Keratinocyte (primary cell): Measurements from ENCODE around the gene STAT3. TPM values are rescaled to one million over a fixed set of nuclear protein-coding genes. Genes with fewer than 3 reads are reported as not detected.

ENCODE experiments used
- DNase-seq: peaks from one replicate; pipeline ENCODE4 v3.0.0-alpha.2; 2011; ENCODE audit warnings: low read depth, missing footprints, low spot score
- FAIRE-seq: peaks from 2 replicates; lab custom pipeline; 2011; peaks lifted over from hg19 to GRCh38; lab: Jason Lieb, UNC
- H2AFZ ChIP-seq: 2 replicates; pipeline ENCODE4 v1.6.0; 2012; ENCODE audit warnings: low read length, control low read depth, inconsistent platforms; ENCODE audit not compliant: control insufficient read depth
- H3K27ac ChIP-seq: 2 replicates; pipeline ENCODE4 v1.5.1; 2011; ENCODE audit warnings: low read length; ENCODE audit not compliant: control insufficient read depth, insufficient read depth
- H3K27me3 ChIP-seq: 3 replicates; pipeline ENCODE4 v1.6.0; 2011; ENCODE audit warnings: low read length; ENCODE audit not compliant: control insufficient read depth, insufficient read depth; ENCODE audit errors: extremely low read depth
- H3K36me3 ChIP-seq, 2 experiments: 2 replicates in 1 of 2; 3 replicates in 1 of 2; pipeline ENCODE4 v1.5.1; 2011; ENCODE audit warnings: low read length in 2 of 2, mild to moderate bottlenecking in 1 of 2; ENCODE audit not compliant: control insufficient read depth in 2 of 2, insufficient read depth in 2 of 2; ENCODE audit errors: extremely low read depth in 1 of 2
- H3K4me1 ChIP-seq: 3 replicates; pipeline ENCODE4 v1.5.1; 2011; ENCODE audit warnings: low read length; ENCODE audit not compliant: control insufficient read depth, insufficient read depth; ENCODE audit errors: extremely low read depth
- H3K4me2 ChIP-seq: 3 replicates; pipeline ENCODE4 v1.6.0; 2011; ENCODE audit warnings: low read depth, low read length; ENCODE audit not compliant: control insufficient read depth, insufficient read depth; ENCODE audit errors: extremely low read depth
- H3K4me3 ChIP-seq, 3 experiments: fragments of 200-600 bp in 1 of 3; sonication (generic) in 1 of 3; 2 replicates in 2 of 3; 3 replicates in 1 of 3; pipeline ENCODE4 v1.5.1; 2011 to 2016; ENCODE audit warnings: low read length in 3 of 3, mild to moderate bottlenecking in 3 of 3, control low read depth in 2 of 3, inconsistent platforms in 1 of 3, low read depth in 1 of 3, mixed read lengths in 1 of 3, mixed run types in 1 of 3, moderate library complexity in 1 of 3; ENCODE audit not compliant: control insufficient read depth in 2 of 3, insufficient read depth in 2 of 3; ENCODE audit errors: extremely low read depth in 1 of 3
- H3K79me2 ChIP-seq: 2 replicates; pipeline ENCODE4 v1.6.0; 2012; ENCODE audit warnings: low read length; ENCODE audit not compliant: control insufficient read depth, insufficient read depth
- H3K9ac ChIP-seq: 3 replicates; pipeline ENCODE4 v1.6.0; 2011; ENCODE audit warnings: low read length; ENCODE audit not compliant: control insufficient read depth, insufficient read depth; ENCODE audit errors: extremely low read depth
- H3K9me1 ChIP-seq: 3 replicates; pipeline ENCODE4 v1.6.0; 2011; ENCODE audit warnings: low read length; ENCODE audit not compliant: control insufficient read depth, insufficient read depth; ENCODE audit errors: extremely low read depth
- H3K9me3 ChIP-seq: 2 replicates; pipeline ENCODE4 v1.5.1; 2012; ENCODE audit warnings: low read depth, low read length; ENCODE audit not compliant: control insufficient read depth
- H4K20me1 ChIP-seq: 3 replicates; pipeline ENCODE4 v1.6.0; 2011; ENCODE audit warnings: low read length; ENCODE audit not compliant: control insufficient read depth, insufficient read depth; ENCODE audit errors: extremely low read depth
- EZH2 ChIP-seq: IDR thresholded peaks from one replicate; pipeline ENCODE4 v1.6.1; 2012; ENCODE audit warnings: inconsistent platforms, mild to moderate bottlenecking, low read length, moderate library complexity
- dilution Hi-C: fragments of 300-500 bp; cut with MboI; formaldehyde crosslinking; loops from one replicate; pipeline ENCODE4 v1.7.0; 2020; ENCODE audit warnings: low sequenced_read_pairs; ENCODE audit not compliant: extremely low pct_ligation_motif_present
- polyA plus RNA-seq, 5 experiments: library from polyadenylated mRNA; depleted of rRNA in 3 of 5; stranded (reverse) in 3 of 5; stranded (forward) in 1 of 5; unstranded in 1 of 5; fragments of >200 nt; gene quantifications; 1 replicate in 1 of 5; 2 replicates in 3 of 5; 3 replicates in 1 of 5; pipeline versions ENCODE4 v1.2.1 to v1.2.3, GENCODE V29; 2011 to 2012; ENCODE audit warnings: missing spikeins in 2 of 5, low read depth in 1 of 5, low replicate concordance in 1 of 5
- TF ChIP-seq, protein P1 (sequence below), 3 experiments: IDR thresholded peaks in 1 of 3; conservative IDR thresholded peaks in 1 of 3; optimal IDR thresholded peaks in 1 of 3; 2 replicates in 2 of 3; 3 replicates in 1 of 3; pipeline versions ENCODE3 to v1.5.1; 2011; ENCODE audit warnings: low read length in 3 of 3, mild to moderate bottlenecking in 3 of 3, moderate library complexity in 2 of 3, control low read depth in 1 of 3, inconsistent platforms in 1 of 3; ENCODE audit not compliant: insufficient read depth in 2 of 3; ENCODE audit errors: extremely low read depth in 1 of 3

STAT3 gene
- polyA plus RNA-seq, 1 donor (not counting 4 experiments of a cell fraction or from before 2014, with no cell fraction given): 37.4 TPM

DNA sequence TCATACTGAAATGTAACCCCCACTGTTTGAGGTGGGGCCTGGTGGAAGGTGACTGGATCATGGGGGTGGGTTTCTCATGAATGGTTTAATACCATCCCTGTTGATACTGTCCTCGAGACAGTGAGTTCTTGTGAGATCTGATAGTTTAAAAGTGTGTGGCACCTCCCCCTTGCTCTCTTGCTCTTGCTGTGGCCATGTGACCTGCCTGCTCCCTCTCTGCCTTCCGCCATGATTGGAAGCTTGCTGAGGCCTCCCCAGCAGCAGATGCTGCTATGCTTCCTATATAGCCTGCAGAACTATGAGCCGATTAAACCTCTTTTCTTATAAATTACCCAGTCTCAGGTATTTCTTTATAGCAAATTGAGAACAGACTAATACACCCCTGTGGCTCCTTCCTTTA, 40.6 kb downstream of the STAT3 start:
- peaks cover 21% of the 10 kb centered on the region for H3K79me2 ChIP-seq
- H3K4me1 ChIP-seq: peaks cover 26% of the 10 kb centered on the region
- peak overlapping the region; percentile 2 for H3K4me2 ChIP-seq
- H3K27ac ChIP-seq: peak overlapping the region; percentile 29
- peaks cover 16 to 23% of the 10 kb centered on the region in 2 experiments for H3K36me3 ChIP-seq
- no peak overlapping the region for H3K4me3 ChIP-seq
- H2AFZ ChIP-seq: no peak overlapping the region
- H3K9me1 ChIP-seq: peaks cover 2% of the 10 kb centered on the region
- dilution Hi-C loops: no loop called here
- TF ChIP-seq, protein P1, sequence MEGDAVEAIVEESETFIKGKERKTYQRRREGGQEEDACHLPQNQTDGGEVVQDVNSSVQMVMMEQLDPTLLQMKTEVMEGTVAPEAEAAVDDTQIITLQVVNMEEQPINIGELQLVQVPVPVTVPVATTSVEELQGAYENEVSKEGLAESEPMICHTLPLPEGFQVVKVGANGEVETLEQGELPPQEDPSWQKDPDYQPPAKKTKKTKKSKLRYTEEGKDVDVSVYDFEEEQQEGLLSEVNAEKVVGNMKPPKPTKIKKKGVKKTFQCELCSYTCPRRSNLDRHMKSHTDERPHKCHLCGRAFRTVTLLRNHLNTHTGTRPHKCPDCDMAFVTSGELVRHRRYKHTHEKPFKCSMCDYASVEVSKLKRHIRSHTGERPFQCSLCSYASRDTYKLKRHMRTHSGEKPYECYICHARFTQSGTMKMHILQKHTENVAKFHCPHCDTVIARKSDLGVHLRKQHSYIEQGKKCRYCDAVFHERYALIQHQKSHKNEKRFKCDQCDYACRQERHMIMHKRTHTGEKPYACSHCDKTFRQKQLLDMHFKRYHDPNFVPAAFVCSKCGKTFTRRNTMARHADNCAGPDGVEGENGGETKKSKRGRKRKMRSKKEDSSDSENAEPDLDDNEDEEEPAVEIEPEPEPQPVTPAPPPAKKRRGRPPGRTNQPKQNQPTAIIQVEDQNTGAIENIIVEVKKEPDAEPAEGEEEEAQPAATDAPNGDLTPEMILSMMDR (optimal IDR thresholded peaks at IDR 0.05 in 1 of 3, IDR thresholded peaks at IDR 0.05 in 1 of 3, conservative IDR thresholded peaks at IDR 0.05 in 1 of 3; ENCODE audit: extremely low read depth in 1 of 3, insufficient read depth in 2 of 3, low read length in 3 of 3): no peak
- no peak for TF ChIP-seq EZH2
- no peaks in the 10 kb centered on the region for H3K9me3 ChIP-seq
- no peaks in the 10 kb centered on the region for H3K27me3 ChIP-seq
- H4K20me1 ChIP-seq: no peaks in the 10 kb centered on the region
- DNase-seq (no peak), FAIRE-seq (no peak)
- no peak overlapping the region for H3K9ac ChIP-seq

DNA sequence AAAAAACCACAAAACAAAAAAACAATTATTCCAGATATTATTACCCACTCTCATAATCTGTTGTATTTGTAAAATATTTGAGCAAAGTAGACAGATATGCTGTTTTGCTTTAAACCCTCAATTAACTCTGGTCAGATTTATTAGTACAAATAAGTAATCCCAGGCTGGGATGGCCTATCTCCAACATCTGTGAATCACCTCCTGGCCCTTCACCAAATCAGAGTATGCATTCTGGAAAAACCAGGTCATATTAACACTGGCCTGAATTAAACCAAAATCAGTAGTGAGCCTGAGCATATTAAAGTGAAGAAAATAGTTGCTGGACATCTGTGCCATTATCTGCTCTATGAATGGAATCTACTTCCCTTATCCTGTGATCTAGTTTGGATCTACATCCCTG, 41.0 kb downstream of the STAT3 start:
- Histone ChIP-seq H3K9ac (no peak overlapping the region), H3K4me2 (peak overlapping the region; percentile 2), H3K9me3 (no peaks in the 10 kb centered on the region), H3K36me3 (peaks cover 18 to 26% of the 10 kb centered on the region in 2 experiments), H3K27ac (peak overlapping the region; percentile 29), H4K20me1 (no peaks in the 10 kb centered on the region), H3K27me3 (no peaks in the 10 kb centered on the region), H3K79me2 (peaks cover 17% of the 10 kb centered on the region), H3K9me1 (peaks cover 2% of the 10 kb centered on the region), H3K4me3 (no peak overlapping the region), H3K4me1 (peaks cover 26% of the 10 kb centered on the region), H2AFZ (no peak overlapping the region)
- no peak for DNase-seq
- FAIRE-seq: peak; percentile 78
- dilution Hi-C loops: no loop called here
- no peak for TF ChIP-seq EZH2
- TF ChIP-seq, protein P1 (optimal IDR thresholded peaks at IDR 0.05 in 1 of 3, IDR thresholded peaks at IDR 0.05 in 1 of 3, conservative IDR thresholded peaks at IDR 0.05 in 1 of 3; ENCODE audit: extremely low read depth in 1 of 3, insufficient read depth in 2 of 3, low read length in 3 of 3): no peak
